ENCODE results near the gene CAV1.
A peak's percentile ranks its signal among the peaks of the same experiment; 100 is the strongest.

Gene CAV1

DNA sequence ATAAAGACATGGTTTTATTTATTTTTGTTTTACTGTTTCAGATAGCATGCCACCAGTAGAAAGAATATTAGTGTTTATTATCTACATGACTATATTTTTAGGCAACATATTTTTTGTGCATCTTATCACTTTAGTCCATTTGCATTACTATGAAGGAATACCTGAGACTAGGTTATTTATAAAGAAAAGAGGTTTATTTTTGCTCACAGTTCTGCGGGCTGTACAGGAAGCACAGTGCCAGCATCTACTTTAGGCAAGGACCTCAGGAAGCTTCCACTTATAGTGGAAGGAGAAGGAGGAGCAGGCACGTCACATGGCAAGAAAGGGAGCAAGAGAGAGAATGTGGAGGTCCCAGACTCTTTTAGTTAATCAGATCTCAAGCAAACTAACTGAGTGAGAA is 19.6 kb upstream of the CAV1 start:
- no peak for DNase-seq

DNA sequence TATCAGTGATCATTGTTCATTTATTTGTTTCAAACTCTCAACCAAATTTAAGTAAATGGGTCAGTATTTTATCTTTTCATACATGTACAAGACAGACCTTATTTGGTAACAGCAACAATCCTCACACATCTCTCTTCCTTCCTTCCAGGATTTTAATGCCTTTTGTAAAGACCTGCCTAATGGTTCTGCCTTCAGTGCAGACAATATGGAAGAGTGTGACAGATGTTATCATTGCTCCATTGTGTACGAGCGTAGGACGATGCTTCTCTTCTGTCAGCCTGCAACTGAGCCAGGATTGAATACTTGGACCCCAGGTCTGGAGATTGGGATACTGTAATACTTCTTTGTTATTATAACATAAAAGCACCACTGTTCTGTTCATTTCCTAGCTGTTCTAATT is 19.0 kb upstream of the CAV1 start:
- no peak for DNase-seq

DNA sequence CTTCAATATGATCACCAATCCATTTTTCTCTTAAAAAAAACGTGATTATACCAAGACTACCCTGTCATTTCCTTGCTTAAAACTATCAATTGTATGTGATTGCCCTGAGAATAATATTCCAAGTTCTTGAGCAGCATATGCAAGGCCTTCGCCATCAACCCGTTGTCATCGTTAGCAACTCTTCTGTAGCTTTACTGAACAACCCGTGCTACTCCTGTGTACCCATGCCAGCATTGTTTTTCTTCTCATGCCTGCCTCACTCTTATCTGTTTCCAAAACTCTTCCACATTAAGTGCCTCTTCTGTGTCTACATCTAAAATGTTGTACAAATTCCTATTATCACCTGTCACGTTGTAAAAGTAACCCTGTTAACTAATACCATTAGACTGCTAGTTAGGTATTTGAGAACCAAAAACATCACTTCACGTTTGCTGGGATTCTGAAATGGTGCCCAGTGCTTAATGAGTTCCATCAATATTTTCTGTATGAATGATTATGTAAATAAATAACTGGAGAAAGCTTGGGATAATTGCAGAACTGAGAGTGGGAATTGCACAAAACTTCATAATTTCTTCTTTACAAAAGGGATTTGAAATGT is 14.8 kb upstream of the CAV1 start:
- no peak for DNase-seq

DNA sequence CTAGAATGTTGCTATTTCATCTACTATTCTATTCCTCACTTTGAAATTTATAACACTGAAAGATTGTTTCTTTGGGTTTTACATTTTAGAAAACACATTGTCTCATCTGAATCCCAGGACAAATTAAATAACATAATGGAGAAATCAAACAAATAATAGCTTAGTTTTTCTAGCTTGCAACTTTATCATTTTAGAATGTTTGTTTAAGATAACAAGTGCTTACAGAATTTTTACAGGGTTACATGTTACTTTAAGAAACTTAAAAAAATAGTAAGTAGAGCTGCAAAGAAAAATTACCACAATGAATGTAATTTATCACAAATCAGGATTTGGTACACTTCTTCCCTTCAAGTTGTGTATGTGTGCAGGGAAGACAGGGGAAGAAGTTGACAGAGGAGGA is 14.0 kb upstream of the CAV1 start:
- no peak for DNase-seq

DNA sequence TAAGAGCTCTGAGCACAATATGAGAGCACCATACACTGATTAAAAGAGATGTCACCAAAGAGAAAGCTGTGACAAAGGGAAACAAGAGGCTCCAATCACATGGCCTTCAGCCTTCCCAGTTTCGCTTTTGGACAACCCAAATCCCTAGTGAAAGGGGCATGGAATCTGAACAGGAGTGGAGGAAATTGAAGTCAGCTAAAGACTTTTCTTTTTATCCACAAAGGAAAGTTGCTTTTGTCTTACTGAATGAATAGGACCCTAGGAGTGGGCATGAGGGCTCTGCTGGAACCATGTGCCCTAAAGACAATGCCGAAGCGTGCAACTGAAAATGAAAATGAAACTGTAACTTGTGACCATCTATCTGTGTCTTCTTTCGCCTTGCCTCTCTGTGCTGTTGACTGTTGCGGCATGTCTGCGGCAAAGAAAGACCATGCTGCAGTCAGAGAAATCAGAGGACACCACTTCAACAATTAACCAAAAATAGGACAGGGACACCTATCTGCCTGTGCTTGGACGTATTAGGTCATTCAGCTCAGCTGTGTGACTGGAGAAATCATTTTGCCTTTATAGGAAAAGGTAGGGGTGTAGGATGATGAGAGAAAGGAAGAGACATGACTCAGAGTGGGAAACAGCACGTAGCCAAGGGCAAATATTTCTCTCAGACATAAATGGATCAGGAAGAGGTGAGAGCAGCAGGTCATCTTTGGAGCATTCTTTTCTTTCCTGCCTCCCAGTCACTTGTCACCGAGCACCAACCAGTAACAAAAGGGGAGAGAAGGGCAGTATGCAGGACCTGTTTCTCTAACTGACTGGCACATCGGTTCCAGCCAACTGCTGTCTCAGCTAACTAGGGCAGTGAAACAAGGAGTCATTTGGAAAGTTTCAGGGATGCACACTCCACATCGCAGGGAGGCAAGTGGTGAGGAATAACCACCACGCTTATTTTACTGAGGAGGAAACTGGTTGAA is 13.0 kb upstream of the CAV1 start:
- peak; percentile 58 for DNase-seq

DNA sequence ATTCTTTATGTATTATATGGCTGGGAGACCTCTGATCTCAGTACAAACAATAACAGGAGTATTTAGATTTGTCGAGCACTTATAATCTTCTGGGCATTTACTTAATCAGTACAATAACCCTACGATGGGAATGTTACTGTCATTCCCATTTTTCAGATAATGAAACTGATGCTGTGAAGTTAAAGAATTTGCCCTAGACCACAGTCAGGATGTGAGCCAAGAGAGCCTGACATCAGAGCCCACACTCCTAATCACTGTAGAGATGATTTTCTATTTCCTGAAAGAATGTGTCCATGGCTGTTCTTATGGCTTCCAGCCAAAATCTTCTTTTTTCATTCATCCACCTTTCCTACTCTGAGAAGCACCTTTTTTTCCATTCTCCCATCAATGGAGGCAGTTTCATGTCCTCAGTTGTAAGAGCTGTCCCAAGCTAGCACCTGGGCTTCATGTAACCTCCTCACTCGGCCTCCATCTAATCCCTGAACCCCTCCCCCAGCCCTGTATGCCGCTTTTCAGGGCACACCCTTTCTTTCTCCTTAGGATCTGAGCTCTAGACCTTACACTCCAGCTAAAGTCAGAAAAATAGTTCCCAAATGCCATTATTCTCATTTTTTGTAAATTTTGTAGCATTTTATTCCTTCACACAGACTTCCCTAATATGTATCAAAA is 12.2 kb upstream of the CAV1 start:
- DNase-seq, result peak; percentile 76

DNA sequence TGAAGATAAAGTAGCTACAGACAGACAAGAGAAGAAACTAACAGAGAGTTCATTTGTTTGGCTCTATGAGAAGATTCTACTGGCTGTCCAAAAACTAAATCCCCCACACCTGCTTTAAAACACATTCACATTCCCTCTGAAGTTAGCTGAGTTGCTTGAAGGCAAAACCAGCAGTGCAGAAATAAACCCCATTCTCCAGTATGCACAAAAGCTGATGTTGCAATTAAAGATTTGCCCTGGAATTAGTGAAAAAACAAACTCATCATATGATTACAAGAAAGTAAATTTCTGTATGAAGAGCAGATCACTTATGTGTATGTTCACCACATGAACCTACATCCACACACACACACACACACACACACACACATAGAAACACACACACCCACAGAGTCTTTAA is 9.3 kb upstream of the CAV1 start:
- no peak for DNase-seq

DNA sequence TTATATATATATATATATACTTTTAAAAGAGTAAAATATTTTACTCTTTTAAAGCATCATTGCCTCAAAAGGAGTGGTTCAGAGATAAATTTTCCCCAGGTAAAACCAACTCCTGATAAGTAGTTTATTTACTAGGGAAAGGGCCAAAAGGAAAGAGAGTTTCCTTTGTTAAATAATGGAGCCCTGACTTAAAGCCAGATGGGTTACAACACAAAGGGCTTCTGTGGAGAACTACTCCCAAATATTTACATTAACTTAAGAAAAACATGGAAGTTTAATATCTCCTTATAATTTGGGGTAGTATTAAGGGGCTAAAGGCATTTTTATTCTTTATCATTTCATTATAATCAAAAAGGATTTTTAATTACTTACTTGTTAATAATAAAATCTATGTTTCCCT is 8.5 kb upstream of the CAV1 start:
- DNase-seq, result no peak

DNA sequence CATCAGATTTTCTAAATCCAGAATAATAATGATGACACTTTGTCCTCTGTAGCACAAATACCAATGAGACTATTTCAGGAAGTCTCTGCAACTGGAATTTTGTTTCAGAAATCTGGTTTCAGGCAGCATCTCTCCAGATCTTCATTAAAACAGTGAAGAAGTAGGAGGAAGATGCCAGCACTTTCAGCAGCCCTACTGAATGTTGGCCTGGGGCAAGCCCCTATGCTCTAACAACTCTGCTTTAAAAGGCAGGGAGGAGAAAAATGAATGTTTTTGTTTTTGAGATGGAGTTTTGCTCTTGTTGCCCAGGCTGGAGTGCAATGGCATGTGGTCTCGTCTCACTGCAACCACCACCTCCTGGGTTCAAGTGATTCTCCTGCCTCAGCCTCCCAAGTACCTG is 7.2 kb upstream of the CAV1 start:
- DNase-seq, result no peak

DNA sequence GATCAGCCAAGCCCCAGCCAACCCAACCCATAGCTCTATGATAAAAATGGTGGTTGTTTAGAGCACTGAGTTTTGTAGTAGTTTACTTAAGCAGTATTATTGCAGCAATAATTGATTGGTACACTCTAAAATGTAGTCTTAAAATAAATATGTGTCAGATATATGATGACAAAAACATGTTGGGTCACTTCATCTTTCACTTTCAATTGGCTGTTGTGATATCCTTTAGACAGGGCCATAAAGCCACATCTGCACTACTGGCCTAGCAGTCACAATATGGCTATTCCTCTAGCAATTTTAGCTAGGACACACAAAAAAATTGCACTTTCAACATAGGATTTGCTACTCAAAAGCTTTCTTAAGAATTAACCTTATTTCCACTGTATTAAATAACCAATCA is 5.9 kb upstream of the CAV1 start:
- no peak for DNase-seq

DNA sequence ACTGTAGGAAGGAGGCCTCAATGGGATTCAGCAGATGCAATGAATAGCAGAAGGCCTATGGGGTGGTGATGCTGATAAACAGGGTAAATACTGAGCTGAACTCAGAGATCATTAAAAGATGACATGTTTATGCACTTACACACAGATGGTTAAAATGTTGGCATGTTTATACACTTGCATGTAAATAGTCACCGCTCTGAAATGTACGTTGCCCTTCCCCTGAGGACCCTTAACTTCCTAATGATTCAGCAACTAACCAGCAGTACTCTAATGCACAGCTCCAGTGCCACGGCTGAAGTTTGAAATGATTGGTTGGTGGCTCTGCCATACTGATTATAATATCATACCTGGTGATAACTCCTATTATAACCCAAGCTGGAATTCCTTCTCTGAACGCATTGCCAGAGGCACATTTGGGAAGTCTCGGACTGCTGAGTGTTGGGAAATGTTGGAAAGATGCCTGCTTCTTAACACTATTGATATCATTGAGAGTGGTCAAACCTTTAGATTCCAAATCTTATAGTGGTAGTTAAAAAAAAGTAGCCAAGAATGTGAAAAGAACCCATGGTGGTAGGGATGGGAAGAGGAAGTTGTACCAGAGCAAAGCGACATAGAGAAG is 3.7 kb upstream of the CAV1 start:
- peak; percentile 45 for DNase-seq

DNA sequence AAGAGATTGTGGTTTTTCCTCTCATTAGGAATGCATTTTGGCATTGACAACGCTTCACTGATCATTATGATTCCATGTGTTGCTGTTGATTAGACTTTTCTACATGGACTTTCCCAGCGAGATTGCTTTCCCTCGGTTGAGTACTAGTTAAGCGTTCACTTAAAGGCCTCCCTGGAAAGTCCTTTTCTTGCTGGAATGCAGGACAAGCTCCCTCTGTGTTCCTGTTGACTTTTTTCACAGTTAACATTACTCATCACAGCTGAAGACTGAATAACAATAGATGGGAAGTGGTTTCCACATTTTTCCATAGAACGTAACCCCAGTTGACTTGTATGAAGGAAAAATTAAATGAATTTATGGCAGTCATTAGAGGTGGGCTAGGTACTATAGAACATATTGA is 2.6 kb upstream of the CAV1 start:
- peak; percentile 90 for DNase-seq

DNA sequence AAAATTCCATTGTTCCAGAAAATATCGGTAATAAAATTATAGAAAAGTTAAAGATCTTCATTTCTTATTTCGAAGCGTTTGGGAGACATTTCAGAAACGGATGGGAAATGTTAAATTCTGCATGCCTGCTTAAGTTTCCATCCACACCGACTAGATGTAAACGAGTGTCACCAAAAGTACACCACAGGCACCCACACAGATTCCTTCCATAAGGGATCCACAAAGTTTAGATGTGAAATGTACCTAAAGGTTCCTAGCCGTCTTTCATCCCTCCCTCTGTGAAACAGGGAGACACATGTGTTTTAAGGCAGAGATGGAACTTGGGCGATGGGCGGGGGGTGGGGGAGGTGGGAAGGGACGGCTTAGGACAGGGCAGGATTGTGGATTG is 621 bp upstream of the CAV1 start:
- DNase-seq, result no peak

DNA sequence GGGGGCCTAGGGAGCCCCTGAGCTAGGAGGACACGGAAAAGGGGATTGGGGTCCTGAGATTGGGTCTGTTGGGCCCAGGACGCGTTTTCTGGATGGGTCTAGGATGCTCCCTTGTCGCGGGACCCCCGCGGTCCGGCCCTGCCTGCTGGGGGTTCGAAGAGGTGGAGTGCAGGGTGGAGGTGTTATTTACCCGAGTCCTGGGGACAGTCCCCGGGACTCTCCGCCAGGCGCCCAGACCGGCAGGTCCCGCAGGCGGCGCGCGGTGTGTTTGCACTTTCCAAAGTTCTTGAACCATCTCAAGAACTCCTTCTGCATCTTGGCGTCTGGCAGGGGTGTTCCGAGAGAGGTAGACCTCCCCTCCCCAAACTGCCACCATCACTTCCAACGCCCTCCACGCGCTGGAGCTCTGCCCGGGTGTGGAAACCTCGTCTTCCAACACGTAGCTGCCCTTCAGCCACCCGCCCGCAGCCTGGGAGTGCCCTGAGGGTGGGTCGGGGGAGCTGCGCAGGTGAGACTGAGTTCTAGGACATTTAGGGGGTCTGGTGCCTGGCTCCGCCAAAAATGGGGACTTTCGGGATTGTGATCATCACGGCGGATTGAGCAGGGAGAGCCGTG is 569 bp downstream of the CAV1 start:
- no peak for DNase-seq

DNA sequence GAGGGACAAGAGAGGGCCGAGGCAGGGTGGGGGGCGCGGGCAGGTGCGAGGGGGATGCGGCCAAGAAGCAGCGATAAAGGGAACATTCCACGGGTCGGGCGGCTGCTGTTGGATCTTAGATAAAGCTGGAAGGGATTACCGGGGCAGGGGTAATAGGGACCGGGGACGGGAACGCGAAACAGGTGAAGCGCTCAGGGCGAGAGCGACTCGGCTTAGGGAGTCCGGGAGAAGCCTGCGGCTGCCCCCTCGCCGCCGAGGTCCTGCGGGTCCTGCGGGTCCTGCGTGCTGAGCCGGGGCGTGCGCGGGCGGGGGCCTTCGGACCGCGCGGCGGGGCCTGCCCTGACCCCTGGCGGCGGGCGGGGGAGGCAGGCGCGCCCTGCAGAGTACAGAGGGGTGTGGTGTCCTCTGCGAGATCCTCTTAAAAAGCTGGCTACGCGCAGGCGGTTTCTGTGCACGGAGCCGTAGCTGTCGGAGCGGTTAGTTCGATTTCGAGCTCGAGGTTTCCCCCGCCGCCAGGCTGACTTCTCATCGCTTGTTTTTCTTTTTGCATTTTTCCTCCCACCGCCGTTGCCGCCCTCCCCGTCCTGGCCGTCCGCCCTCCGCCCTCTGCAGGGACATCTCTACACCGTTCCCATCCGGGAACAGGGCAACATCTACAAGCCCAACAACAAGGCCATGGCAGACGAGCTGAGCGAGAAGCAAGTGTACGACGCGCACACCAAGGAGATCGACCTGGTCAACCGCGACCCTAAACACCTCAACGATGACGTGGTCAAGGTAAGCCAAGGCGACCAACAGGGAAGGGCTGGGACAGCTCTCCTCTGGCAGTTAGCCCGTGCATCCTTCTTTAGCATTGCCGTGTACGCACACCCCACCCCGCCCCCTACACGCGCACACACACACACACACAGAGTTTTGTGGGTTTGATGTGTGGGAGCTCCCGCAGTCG is 1.4 kb downstream of the CAV1 start:
- peak; percentile 84 for DNase-seq

DNA sequence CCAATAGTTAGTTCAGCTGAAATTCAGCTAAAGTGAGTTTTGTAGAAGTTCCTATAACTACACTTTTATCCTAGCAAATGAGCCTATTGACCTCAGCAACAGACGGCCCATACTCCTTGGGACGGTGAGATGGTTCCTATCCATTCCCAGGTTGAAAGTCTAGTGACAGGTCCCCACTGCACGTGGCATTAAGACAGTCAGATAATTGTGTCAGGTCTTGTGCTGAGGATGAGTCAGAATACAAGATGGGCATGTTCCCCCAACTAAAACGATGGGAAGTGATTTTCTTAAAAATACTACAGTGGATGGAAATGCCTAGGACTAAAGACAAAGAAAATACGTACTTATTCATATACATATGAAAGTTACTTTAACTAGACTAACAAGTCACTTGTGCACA is 2.1 kb downstream of the CAV1 start:
- DNase-seq, result no peak

DNA sequence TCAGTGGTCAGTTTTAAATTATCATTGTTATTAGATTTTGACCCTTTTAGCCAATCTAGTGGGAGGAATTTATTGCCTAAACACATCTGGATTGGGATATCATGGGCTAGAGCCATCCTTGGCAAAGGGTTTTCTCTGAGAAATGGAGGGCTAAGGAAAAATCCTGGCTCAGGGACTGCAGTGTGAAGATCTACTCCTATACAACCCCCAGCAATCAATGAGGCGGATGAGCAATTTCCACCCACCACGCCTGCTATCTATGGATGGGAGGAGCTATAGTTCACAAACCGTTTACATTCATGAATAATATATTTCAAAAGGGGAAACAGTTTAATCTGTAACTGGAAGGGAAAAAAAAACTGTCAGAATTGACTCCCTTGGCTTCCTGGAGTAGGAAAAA is 2.7 kb downstream of the CAV1 start:
- peak; percentile 64 for DNase-seq

DNA sequence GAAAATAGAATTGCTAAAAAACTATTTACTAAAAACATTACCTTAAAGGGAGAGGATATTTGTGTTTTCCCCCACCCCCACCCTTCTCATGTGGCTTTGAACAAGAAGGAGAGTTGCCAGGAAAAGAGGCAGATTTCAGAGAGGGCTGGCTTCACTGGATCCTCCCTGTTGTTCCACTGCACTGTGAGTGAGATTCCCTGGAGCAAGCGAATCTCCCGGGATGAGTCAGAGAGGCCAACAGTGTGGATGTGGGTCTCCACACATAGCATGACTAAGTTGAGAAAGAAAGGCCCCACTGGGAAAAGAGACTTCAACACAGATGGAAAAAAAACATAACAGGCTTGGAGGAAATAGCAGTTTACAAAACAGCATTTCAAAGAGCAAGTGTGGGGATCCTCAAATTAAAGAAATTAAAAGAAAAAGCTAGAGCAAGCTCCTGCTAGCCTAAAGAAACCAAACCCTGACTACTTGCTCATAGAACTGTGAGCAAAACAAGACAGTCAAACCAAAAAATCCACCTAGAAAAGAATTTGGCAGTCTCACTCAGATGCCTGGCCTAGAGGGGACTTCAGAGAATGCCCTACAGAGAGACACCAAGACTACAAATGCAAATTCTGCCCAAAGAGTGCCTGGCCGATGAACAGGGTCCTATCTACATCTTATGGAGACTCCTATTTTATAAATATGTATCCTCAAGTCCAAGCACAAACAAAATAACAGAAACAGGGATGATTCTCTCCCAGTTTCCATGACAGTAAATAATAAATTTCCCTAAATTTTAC is 3.4 kb downstream of the CAV1 start:
- peak; percentile 97 for DNase-seq

DNA sequence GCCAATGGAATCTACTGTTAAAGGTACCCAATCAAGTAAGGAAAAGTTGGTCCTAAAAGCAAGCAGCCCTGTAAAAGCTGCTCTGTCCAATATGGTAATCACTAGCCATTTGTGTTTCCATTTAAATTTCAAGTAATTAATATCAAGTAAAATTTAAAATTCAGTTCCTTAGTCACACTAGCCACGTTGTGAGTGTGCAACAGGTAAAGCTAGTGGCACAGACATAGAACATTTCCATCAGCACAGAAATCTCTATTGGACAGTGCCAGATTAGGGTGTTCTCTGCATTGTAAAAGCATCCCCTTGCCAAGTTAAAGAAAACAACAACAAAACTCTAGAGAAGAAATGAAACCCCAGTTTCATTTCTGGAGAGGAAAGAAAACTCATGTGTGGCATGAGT is 4.4 kb downstream of the CAV1 start:
- DNase-seq, result no peak

DNA sequence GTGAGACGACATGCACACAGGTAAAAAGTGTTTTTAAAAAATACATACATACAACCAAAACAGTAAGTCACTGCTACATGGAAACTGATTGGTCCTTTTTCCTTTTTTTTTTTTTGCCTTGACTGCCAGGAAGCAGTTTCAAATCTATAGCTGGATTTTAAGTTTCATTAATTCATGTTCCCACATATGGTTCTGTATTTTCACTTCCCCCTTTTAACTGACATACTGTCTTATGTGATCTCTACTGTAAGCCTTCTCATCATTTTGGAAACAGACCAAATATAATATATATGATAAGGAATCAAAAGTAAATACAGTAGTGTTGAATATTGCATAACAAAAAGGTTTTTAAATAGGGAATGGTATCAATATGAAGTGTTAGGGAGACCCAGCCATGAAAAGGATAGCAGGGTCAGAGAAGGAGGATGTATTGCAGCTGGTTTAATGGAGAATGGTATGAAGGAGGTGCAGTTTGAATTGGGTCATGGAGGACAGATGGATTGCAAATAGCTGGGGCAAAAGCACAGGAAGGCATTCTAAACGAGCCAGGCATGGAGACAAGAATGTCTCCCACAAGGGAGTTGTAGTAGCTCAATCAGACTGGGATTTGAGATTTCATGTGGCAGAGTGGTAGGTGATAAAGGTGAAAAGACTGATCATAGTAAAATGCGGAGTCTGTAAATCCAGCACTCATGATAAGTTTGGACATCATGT is 5.4 kb downstream of the CAV1 start:
- DNase-seq, result no peak

All from fibroblast of upper back skin (primary cell).